ENCODE measurements around the gene OR2W1.

DNA sequence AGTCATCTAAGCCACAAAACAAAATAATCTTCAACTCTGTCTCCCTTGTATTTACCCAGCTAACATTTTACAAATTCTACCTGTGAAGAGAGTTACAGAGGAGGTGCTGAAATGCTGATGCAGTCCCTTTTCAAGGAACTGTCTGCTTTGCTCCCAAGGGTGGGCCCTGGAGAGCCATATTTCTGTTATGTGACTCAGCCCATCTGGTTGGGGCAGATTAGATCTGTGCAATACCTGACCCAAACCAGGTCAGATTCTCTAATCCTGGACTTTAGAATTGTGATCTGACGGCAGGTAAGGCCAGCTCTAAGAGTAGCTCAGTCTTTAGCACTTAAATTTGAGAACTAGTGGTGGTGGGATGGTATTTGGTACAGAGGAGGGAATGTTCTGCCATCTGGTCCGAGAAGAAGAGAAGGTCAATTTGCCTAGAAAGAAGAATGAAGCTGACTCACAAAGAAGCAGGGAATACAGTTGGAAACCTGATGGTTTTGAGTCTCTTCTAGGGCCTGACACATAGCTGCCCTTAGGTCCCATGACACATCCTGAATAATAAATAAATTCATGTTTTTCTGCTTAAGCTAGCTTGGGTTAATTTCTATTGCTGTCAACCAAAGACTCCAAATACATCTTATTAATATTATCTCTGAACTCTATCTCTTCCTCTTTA is 48.0 kb downstream of the OR2W1 start:
- no peak for TF ChIP-seq POLR2A (IDR thresholded peaks at IDR 0.05)
- TF ChIP-seq, protein P1, sequence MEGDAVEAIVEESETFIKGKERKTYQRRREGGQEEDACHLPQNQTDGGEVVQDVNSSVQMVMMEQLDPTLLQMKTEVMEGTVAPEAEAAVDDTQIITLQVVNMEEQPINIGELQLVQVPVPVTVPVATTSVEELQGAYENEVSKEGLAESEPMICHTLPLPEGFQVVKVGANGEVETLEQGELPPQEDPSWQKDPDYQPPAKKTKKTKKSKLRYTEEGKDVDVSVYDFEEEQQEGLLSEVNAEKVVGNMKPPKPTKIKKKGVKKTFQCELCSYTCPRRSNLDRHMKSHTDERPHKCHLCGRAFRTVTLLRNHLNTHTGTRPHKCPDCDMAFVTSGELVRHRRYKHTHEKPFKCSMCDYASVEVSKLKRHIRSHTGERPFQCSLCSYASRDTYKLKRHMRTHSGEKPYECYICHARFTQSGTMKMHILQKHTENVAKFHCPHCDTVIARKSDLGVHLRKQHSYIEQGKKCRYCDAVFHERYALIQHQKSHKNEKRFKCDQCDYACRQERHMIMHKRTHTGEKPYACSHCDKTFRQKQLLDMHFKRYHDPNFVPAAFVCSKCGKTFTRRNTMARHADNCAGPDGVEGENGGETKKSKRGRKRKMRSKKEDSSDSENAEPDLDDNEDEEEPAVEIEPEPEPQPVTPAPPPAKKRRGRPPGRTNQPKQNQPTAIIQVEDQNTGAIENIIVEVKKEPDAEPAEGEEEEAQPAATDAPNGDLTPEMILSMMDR (IDR thresholded peaks at IDR 0.05) = no peak
- TF ChIP-seq POLR2AphosphoS5 (IDR thresholded peaks at IDR 0.05) = no peak
